ENCODE results near the gene CYFIP2. TPM values are rescaled to one million over a fixed set of nuclear protein-coding genes. Genes with fewer than 3 reads are reported as not detected.

Gene CYFIP2
- total RNA-seq, 1 donor from 2014 or later = 59.2 TPM

DNA sequence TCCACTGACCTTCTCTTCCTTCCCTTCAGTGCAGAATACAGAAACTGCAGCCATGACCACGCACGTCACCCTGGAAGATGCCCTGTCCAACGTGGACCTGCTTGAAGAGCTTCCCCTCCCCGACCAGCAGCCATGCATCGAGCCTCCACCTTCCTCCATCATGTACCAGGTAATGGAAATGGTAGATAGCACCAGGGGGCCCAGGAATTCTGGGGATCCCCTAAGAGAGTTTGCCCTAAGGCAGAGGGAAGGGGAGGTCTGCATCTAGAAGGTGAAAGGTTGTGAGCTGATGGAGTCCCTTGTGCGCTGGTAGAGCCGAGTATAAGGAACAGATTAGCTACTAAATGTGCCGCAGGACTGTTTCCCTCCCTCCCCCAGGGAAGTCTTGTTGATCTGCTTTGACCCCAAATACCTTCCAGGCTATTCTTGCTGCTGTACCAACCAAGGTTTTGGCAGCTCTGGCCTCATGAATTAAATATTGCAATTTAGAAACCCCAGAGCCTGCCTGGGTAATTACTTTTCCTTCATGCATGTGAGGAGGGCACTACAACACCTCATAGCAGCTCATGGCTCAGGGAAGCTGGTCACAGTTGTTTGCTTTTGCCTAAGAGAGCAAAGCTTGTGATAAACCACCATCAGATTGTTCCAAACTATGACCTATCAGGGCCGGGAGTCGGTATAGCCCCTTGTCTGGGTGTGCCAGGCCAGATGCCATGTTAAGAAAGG, 19.6 kb downstream of the CYFIP2 start:
- no peak overlapping the region for H3K4me3 ChIP-seq (ENCODE audit: low read depth, low read length)
- DNase-seq (ENCODE audit: low read depth) = no peak
- TF ChIP-seq, protein P1, sequence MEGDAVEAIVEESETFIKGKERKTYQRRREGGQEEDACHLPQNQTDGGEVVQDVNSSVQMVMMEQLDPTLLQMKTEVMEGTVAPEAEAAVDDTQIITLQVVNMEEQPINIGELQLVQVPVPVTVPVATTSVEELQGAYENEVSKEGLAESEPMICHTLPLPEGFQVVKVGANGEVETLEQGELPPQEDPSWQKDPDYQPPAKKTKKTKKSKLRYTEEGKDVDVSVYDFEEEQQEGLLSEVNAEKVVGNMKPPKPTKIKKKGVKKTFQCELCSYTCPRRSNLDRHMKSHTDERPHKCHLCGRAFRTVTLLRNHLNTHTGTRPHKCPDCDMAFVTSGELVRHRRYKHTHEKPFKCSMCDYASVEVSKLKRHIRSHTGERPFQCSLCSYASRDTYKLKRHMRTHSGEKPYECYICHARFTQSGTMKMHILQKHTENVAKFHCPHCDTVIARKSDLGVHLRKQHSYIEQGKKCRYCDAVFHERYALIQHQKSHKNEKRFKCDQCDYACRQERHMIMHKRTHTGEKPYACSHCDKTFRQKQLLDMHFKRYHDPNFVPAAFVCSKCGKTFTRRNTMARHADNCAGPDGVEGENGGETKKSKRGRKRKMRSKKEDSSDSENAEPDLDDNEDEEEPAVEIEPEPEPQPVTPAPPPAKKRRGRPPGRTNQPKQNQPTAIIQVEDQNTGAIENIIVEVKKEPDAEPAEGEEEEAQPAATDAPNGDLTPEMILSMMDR (conservative IDR thresholded peaks at IDR 0.05; ENCODE audit: low read depth, low read length) = no peak

DNA sequence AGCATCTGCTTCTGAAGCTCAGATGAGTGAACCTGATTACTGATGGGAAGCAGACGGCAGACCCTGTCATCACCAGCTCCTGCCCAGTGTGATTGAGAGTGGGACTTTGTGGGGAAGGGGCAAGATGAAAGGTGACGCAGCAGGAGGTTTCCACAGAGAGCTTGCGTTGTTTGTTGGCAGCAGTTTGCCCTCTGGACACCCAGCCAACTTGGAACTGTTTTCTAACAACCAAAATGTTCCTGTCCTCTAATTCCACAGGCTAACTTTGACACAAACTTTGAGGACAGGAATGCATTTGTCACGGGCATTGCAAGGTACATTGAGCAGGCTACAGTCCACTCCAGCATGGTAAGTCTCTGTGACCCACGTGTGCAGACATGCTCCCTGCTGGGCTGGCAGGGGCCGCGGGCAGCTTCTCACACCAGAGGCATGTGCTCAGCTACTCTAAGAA, 20.9 kb downstream of the CYFIP2 start:
- no peak for DNase-seq (ENCODE audit: low read depth)
- H3K4me3 ChIP-seq (ENCODE audit: low read depth, low read length) = no peak overlapping the region
- TF ChIP-seq, protein P1 (conservative IDR thresholded peaks at IDR 0.05; ENCODE audit: low read depth, low read length) = no peak

DNA sequence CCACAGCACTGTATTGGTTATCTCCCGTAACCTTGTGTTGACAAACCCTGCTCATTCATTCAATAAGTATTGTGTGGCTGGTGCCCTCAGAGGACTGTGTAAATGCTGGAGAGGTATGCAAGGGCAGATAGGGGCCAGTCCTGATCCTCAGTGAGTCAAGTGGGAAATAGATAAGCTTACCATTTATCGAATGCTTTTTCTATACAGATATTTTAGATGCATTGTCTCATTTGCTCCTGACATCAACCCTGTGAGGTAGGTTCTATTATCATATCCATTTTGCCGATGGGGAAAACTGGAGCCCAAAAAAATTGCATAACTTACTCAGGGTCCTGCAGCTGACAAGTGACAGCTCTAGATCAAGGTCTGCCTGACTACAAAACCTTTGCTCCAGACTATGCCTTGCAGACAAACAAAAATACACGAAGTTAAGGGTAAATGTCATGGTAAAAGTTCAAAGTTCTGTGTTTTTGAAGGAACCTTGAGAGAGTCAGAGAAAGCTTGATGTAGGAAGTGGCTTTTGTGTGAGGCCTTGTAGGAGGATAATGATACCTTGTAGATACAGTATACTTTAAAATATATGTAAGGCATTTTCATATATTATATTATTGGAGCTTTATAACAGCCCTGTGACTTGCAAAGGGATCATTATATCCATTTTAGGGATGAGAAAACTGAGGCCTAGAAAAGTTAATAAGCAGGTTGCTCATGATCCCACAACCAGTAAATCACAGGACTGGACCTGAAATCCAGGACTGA, 22.7 kb downstream of the CYFIP2 start:
- DNase-seq (ENCODE audit: low read depth) = no peak
- TF ChIP-seq, protein P1 (conservative IDR thresholded peaks at IDR 0.05; ENCODE audit: low read depth, low read length) = no peak
- no peak overlapping the region for H3K4me3 ChIP-seq (ENCODE audit: low read depth, low read length)

DNA sequence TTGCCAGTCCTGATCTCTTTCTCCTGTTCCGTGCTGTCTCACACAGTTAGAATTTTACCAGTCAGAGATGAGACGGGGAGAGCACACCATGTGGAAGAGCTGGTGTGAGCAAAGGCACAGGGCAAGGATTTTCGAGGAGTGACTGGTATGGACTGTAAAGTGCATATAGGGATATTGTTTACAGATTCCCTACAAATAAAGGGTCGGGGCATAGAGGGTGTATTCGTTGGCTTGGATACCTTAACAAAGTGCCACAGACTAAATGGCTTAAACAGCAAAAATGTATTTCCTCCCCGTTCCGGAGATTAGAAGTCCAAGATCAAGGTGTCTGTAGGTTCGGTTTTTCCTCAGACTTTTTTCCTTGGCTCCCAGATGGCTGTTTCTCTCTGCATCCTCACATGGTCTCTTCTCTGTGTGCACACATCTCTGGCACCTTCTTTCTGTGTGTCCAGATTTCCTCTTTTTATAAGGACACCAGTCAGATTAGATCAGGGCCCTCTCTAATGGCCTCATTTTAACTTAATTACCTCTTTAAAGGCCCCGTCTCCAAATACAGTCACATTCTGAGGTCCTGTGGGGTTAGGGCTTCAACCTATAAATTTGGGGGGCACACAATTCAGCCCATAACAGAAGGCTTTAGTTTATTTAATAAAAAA, 23.4 kb downstream of the CYFIP2 start:
- TF ChIP-seq, protein P1 (conservative IDR thresholded peaks at IDR 0.05; ENCODE audit: low read depth, low read length) = no peak
- no peak for DNase-seq (ENCODE audit: low read depth)
- H3K4me3 ChIP-seq (ENCODE audit: low read depth, low read length) = no peak overlapping the region

DNA sequence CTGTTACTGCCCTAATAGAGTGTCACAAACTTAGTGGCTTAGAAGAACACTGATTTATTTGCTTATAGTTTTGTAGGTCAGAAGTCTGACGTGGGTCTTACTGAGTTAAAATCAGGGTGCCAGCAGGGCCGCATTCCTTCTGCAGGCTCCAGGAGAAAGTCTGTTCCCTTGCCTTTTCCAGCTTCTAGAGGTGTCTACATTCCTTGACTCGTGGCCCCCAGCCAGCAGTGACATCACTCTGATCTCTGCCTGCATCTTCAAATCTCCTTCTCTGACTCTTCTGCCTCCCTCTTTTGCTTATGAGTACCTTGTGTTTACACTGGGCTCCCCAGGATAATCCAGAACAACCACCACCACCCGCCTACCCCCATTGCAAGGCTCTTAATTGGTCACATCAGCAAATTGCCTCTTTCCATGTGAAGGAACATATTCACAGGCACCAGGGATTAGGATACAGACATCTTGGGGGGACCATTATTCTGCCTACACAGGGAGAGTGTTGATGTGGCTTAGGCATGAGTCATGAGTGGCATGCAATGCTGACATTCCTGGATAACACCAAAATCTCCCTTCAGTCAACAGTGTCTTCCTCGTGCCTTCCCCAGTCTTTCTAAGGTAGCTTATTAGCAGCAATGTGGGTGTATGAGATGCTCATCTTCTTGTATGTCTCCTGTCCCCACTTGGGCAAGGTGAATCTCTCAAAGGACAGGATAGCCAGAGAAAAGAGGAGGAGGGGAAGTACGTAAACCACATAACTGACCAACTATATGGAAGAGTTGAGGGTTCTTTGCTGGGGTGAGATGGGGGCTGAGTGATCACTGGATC, 24.4 kb downstream of the CYFIP2 start:
- peak; percentile 69 for DNase-seq (ENCODE audit: low read depth)
- TF ChIP-seq, protein P1 (conservative IDR thresholded peaks at IDR 0.05; ENCODE audit: low read depth, low read length) = no peak
- no peak overlapping the region for H3K4me3 ChIP-seq (ENCODE audit: low read depth, low read length)

DNA sequence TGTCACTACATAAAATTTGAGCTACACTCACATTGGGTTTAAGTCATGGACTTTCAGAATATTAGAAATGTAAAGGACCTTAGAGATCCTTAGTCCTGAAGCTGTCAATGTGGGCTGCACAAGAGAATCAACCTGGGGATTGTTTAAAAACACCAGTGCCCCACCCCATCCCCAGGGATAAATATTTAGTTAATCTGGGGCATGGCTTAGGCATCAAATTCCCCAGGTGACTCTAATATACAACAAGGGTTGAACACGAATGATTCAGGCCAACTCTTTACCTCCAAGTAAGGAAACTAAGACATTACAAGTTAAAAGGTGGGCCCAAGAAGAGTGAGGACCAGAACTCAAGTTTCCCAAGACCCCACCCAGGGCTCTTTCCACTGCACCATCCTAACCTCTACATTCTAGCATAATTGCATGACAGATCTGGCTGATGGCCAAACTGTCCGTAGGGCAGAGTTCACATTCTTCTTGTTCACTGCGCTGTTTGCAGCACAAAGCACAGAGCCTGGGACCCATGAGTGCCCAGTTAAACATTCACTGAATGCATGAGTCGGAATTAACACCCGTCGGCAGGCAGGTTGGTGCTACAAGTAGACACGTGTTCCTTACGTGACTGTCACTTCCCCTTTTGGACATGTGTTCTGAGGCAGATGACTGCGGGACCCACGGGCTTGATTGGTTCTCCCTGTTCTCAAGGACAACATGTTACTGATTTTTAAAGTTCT, 25.2 kb downstream of the CYFIP2 start:
- TF ChIP-seq, protein P1 (conservative IDR thresholded peaks at IDR 0.05; ENCODE audit: low read depth, low read length) = no peak
- H3K4me3 ChIP-seq (ENCODE audit: low read depth, low read length) = no peak overlapping the region
- DNase-seq (ENCODE audit: low read depth) = peak; percentile 98
